ENCODE measurements around the gene HCFC1.

- TF ChIP-seq POLR2A (IDR thresholded peaks at IDR 0.05) (no peak), CTCF (IDR thresholded peaks at IDR 0.05) (no peak), EP300 (IDR thresholded peaks at IDR 0.05) (no peak), POLR2AphosphoS5 (IDR thresholded peaks at IDR 0.05) (no peak)
Measured at GRCh38 chrX:153966841-153967535, 4.6 kb downstream of the HCFC1 start.
